Measurements from ENCODE around the gene HMCN2.

HMCN2 gene

DNA sequence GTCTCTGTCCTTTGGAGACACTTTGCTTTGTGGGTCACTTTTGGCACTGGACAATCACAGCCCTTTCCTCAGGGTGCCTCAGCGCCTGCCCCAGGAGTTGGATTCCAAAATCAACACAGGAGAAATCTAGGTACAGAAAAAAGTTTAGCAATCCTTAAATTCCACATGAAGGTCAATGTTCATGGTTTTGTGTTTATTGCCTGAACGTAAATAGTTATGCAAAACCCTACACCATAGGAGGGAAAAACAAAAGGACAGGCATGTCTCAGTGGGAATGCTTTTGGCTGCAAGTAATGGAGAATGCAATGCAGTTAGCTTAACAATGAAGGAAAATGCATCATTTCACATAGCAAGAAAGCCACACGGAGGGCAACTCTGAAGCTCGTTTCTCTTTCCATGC is 6.5 kb upstream of the HMCN2 start:
- no peak overlapping the region for H3K27ac ChIP-seq (ENCODE audit: low read length)
- peaks cover 10% of the 10 kb centered on the region for H3F3A ChIP-seq (ENCODE audit: insufficient read depth, low read length)
- no peak overlapping the region for H3K4me3 ChIP-seq (ENCODE audit: low read length)
- no peaks in the 10 kb centered on the region for H3K36me3 ChIP-seq (replicated peaks; ENCODE audit: insufficient read depth, low read length)
- H3K79me2 ChIP-seq (ENCODE audit: low read length): no peaks in the 10 kb centered on the region
- no peak overlapping the region for H3K4me2 ChIP-seq (ENCODE audit: low read depth, low read length)
- H3K27me3 ChIP-seq (replicated peaks; ENCODE audit: insufficient read depth, low read length): peaks cover 73% of the 10 kb centered on the region
- peaks cover 5% of the 10 kb centered on the region; the same call in 1 of the 2 replicates for H3K4me1 ChIP-seq (ENCODE audit: low read length)
- no peak overlapping the region for H2AFZ ChIP-seq (ENCODE audit: low read length)
- H3K9me2 ChIP-seq (replicated peaks; ENCODE audit: insufficient read depth, low read length): no peaks in the 10 kb centered on the region
- H4K20me1 ChIP-seq (ENCODE audit: insufficient read depth, low read length): no peaks in the 10 kb centered on the region
- TF ChIP-seq EZH2 (optimal IDR thresholded peaks at IDR 0.05; ENCODE audit: low read depth, low read length) (no peak), CTCF (IDR thresholded peaks at IDR 0.05; ENCODE audit: low read length) (no peak), EZH2phosphoT487 (IDR thresholded peaks at IDR 0.05; ENCODE audit: low read length) (no peak)
- DNase-seq: no peak
- no peaks in the 10 kb centered on the region for H3K9me3 ChIP-seq (replicated peaks; ENCODE audit: insufficient read depth, low read length)
- H3K9ac ChIP-seq (ENCODE audit: low read length): no peak overlapping the region

GRCh38 chr9:130260816-130261765 is 4.5 kb upstream of the HMCN2 start:
- Histone ChIP-seq H3K4me2 (ENCODE audit: low read depth, low read length) (no peak overlapping the region), H3K9ac (ENCODE audit: low read length) (no peak overlapping the region), H2AFZ (ENCODE audit: low read length) (no peak overlapping the region), H3K27me3 (replicated peaks; ENCODE audit: insufficient read depth, low read length) (peaks cover 88% of the 10 kb centered on the region), H3K9me3 (replicated peaks; ENCODE audit: insufficient read depth, low read length) (no peaks in the 10 kb centered on the region), H3K4me1 (ENCODE audit: low read length) (no peaks in the 10 kb centered on the region), H3K27ac (ENCODE audit: low read length) (no peak overlapping the region), H4K20me1 (ENCODE audit: insufficient read depth, low read length) (no peaks in the 10 kb centered on the region), H3K4me3 (ENCODE audit: low read length) (no peak overlapping the region), H3K36me3 (replicated peaks; ENCODE audit: insufficient read depth, low read length) (no peaks in the 10 kb centered on the region), H3K9me2 (replicated peaks; ENCODE audit: insufficient read depth, low read length) (no peaks in the 10 kb centered on the region), H3F3A (ENCODE audit: insufficient read depth, low read length) (no peaks in the 10 kb centered on the region), H3K79me2 (ENCODE audit: low read length) (no peaks in the 10 kb centered on the region)
- TF ChIP-seq EZH2phosphoT487 (IDR thresholded peaks at IDR 0.05; ENCODE audit: low read length) (no peak), EZH2 (optimal IDR thresholded peaks at IDR 0.05; ENCODE audit: low read depth, low read length) (no peak), CTCF (IDR thresholded peaks at IDR 0.05; ENCODE audit: low read length) (no peak)
- no peak for DNase-seq

DNA sequence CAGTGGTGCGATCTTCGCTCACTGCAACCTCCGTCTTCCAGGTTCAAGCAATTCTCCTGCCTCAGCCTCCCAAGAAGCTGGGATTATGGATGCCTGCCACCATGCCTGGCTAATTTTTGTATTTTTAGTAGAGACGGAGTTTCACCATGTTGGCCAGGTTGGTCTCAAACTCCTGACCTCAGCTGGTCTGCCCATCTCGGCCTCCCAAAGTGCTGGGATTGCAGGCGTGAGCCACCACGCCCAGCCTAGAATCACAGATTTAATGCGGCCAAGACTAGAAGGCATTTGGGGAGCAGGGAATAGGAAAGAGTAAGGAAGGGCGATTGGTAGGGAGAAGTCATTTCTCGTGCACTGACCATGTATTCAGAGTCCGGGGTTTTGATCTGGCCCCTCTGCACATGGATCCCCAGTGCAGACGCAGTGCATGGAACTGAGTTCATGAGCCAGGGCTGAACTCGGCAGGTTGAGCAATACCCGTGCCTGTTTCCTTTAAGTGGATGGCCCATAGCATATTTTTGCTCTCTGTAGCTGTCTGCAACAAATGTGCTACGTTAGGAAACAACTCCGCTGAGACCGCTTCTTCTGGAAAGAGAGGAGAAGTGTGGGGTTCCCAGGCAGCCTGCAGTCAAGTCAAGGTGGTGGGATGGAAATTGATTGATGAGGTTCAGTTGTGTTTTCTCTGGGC is 3.4 kb upstream of the HMCN2 start:
- Histone ChIP-seq H4K20me1 (ENCODE audit: insufficient read depth, low read length) (no peaks in the 10 kb centered on the region), H3K36me3 (replicated peaks; ENCODE audit: insufficient read depth, low read length) (no peaks in the 10 kb centered on the region), H3K4me2 (ENCODE audit: low read depth, low read length) (no peak overlapping the region), H3K27ac (ENCODE audit: low read length) (no peak overlapping the region), H3K9me3 (replicated peaks; ENCODE audit: insufficient read depth, low read length) (no peaks in the 10 kb centered on the region), H3K79me2 (ENCODE audit: low read length) (no peaks in the 10 kb centered on the region), H2AFZ (ENCODE audit: low read length) (no peak overlapping the region), H3K9ac (ENCODE audit: low read length) (no peak overlapping the region), H3K4me3 (ENCODE audit: low read length) (no peak overlapping the region), H3K4me1 (ENCODE audit: low read length) (no peaks in the 10 kb centered on the region), H3F3A (ENCODE audit: insufficient read depth, low read length) (no peaks in the 10 kb centered on the region), H3K9me2 (replicated peaks; ENCODE audit: insufficient read depth, low read length) (no peaks in the 10 kb centered on the region), H3K27me3 (replicated peaks; ENCODE audit: insufficient read depth, low read length) (peaks cover 96% of the 10 kb centered on the region)
- no peak for DNase-seq
- TF ChIP-seq CTCF (IDR thresholded peaks at IDR 0.05; ENCODE audit: low read length) (no peak), EZH2phosphoT487 (IDR thresholded peaks at IDR 0.05; ENCODE audit: low read length) (no peak), EZH2 (optimal IDR thresholded peaks at IDR 0.05; ENCODE audit: low read depth, low read length) (no peak)
